ENCODE results near the gene DUSP10.

Gene DUSP10

DNA sequence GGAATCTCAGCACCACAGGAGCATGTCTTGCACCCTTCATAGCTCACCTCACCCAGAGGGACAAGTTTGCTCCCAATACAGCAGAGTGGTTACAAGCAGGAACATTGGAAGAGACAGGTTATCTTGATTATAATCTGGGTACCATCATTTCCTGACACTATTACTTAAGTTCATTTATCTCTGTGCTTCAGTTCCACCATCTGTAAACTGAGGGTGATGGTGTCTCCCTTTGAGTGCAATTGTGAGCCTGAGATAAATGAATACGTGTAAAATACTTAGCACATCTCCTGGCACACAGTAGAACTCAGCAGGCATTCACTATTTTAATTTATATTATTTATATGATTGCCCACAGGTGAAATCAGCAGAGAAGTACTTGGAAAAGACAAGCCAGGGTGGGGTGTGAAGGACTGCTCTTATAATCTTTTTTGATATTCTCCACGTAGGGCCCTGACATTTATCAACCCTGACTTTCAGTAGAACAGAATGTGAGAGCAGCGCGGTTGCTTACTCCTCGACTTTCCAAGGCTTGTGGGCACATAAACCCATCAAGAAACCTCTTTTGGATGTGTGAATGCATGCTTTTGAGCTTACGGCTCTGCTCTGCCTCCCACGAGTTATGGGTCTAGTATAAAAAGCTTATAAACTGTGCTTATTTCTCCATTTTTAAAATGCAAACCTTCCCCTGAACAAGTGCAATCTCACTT lies 34.9 kb downstream of the DUSP10 start:
- TF ChIP-seq, protein P1, sequence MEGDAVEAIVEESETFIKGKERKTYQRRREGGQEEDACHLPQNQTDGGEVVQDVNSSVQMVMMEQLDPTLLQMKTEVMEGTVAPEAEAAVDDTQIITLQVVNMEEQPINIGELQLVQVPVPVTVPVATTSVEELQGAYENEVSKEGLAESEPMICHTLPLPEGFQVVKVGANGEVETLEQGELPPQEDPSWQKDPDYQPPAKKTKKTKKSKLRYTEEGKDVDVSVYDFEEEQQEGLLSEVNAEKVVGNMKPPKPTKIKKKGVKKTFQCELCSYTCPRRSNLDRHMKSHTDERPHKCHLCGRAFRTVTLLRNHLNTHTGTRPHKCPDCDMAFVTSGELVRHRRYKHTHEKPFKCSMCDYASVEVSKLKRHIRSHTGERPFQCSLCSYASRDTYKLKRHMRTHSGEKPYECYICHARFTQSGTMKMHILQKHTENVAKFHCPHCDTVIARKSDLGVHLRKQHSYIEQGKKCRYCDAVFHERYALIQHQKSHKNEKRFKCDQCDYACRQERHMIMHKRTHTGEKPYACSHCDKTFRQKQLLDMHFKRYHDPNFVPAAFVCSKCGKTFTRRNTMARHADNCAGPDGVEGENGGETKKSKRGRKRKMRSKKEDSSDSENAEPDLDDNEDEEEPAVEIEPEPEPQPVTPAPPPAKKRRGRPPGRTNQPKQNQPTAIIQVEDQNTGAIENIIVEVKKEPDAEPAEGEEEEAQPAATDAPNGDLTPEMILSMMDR (conservative IDR thresholded peaks at IDR 0.05; ENCODE audit: control insufficient read depth, insufficient read depth, low read depth, low read length): no peak
- no peak overlapping the region for H3K4me3 ChIP-seq (ENCODE audit: control insufficient read depth, low read depth, low read length)
- no peak for DNase-seq (ENCODE audit: low read depth)

DNA sequence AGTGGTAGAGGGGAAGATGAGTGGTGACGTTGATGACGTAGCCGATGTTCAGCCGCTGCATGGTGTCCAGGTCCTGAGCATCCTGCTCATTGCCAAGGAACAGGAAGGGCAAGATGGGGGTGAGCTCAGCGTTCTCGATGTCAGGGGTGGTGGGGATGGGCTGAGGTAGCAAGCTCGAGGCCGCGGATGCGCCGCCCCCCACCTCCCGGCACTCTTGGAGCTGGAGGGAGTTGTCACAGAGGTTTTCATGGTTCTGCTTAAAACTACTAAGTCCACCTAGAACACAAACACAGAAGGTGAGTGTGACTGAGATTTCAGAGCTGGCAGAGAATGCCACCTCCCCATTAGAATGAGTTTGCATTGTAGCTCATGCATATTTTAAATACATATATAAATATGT lies 35.7 kb downstream of the DUSP10 start:
- TF ChIP-seq, protein P1 (conservative IDR thresholded peaks at IDR 0.05; ENCODE audit: control insufficient read depth, insufficient read depth, low read depth, low read length): no peak
- no peak overlapping the region for H3K4me3 ChIP-seq (ENCODE audit: control insufficient read depth, low read depth, low read length)

DNA sequence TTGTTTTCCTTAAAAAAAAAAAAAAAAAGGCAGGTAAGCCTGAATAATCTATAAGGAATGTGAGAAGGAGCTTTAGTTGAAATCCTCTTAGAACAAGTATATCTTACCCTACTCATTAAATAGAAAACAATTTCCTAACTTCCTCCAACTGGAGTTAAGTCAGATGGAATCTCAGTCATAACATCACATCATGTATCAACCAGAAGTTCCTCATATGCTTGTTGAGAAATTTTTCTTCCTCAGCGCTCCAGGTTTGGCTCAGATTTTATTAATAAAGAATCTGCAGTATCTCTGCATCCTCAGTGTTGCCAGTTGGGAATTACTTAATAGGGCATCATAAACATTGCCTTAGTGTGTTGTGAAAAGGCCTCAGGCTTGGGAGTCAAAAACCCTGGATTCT lies 37.6 kb downstream of the DUSP10 start:
- TF ChIP-seq, protein P1 (conservative IDR thresholded peaks at IDR 0.05; ENCODE audit: control insufficient read depth, insufficient read depth, low read depth, low read length): no peak
- no peak for DNase-seq (ENCODE audit: low read depth)
- no peak overlapping the region for H3K4me3 ChIP-seq (ENCODE audit: control insufficient read depth, low read depth, low read length)

More for the DNA sequence above, 35.7 kb downstream of the DUSP10 start:
- no peak for DNase-seq (ENCODE audit: low read depth)

DNA sequence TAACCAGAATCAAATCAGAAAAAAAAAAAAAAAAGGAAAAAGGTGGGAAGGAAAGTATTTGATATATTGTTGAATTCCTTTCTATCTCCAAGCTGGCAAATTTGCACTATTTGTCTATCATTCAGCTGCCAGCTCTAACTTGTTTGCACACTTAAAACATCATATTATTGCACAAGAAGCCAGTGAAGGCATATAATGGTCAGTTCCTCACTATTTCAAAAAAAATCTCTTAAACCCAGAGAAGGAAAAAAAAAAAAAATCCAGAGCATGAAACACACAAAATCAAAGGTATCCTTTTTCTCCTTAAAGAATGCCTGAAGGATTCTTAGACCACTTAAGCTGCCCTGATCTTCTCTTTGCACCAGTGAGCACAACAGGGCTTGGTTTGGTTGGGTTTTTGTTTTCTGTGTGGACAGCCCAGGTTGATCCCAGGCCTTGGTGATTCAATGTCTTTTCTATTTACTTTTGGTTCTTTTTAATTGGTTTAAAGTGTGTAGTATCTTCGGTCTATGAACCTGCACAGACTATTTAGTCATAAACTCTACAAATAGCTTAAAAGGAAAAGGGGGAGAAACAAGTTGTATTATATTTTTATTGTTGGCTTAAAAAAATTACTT lies 40.2 kb downstream of the DUSP10 start:
- TF ChIP-seq, protein P1 (conservative IDR thresholded peaks at IDR 0.05; ENCODE audit: control insufficient read depth, insufficient read depth, low read depth, low read length): no peak
- no peak overlapping the region for H3K4me3 ChIP-seq (ENCODE audit: control insufficient read depth, low read depth, low read length)
- no peak for DNase-seq (ENCODE audit: low read depth)

DNA sequence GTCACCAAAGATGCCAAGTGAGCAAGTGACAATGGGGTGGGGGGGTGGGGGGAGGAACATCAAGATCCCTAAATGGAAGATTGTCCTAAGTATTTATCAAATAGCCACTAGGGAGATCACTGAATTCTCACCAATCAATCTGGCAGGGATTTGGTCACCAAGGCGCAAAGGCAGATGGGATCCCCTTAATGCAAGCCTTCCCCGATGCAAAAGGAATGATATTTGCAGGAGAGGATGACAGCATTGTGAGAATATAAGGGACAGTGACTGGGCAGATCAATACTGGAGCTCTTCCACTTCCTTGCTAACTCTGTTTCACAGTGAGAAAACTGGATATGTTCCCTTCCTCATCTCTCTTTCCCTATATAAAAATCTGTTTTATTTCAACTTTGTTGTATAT lies 40.9 kb downstream of the DUSP10 start:
- DNase-seq (ENCODE audit: low read depth): no peak
- TF ChIP-seq, protein P1 (conservative IDR thresholded peaks at IDR 0.05; ENCODE audit: control insufficient read depth, insufficient read depth, low read depth, low read length): no peak
- no peak overlapping the region for H3K4me3 ChIP-seq (ENCODE audit: control insufficient read depth, low read depth, low read length)

DNA sequence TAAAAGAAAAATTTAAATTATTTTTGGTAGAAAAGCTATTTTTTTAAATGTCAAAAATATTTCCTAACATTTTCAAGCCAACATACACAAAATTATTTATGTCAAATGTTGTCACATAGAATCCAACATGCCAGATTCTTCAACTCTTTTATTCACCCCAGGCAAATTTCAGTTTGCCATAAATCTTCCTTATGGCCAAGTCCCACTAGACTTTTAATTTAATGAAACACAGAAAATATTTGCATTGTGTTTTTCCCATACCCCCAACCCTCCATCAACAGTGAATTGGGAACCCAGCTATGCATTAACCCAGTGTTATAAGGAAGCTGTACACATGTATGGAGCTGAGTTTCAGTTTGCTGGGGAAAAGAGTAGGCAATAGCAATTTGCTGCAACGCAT lies 41.4 kb downstream of the DUSP10 start:
- H3K4me3 ChIP-seq (ENCODE audit: control insufficient read depth, low read depth, low read length): no peak overlapping the region
- TF ChIP-seq, protein P1 (conservative IDR thresholded peaks at IDR 0.05; ENCODE audit: control insufficient read depth, insufficient read depth, low read depth, low read length): no peak
- DNase-seq (ENCODE audit: low read depth): no peak

Measured in fibroblast of mammary gland (primary cell).